Measurements from ENCODE around the gene DNAJC19.

DNA sequence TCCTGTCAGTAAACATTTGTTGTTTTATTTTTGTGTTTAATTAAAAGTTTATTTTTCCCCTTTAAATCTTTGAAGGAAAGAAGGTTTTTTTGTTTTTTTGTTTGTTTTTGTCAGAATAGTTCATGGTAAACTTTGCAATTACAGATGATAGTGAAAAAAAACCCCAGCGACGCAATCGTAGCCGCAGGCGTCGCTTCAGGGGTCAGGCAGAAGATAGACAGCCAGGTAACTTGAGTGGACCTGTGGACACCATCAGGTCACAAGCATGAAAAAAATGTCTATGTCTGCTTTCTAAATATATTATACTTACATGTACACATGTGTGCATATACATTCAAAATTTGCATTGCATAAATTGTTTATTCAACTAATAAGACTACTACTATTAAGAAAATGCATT lies 18.6 kb downstream of the DNAJC19 start:
- TF ChIP-seq, protein P1, sequence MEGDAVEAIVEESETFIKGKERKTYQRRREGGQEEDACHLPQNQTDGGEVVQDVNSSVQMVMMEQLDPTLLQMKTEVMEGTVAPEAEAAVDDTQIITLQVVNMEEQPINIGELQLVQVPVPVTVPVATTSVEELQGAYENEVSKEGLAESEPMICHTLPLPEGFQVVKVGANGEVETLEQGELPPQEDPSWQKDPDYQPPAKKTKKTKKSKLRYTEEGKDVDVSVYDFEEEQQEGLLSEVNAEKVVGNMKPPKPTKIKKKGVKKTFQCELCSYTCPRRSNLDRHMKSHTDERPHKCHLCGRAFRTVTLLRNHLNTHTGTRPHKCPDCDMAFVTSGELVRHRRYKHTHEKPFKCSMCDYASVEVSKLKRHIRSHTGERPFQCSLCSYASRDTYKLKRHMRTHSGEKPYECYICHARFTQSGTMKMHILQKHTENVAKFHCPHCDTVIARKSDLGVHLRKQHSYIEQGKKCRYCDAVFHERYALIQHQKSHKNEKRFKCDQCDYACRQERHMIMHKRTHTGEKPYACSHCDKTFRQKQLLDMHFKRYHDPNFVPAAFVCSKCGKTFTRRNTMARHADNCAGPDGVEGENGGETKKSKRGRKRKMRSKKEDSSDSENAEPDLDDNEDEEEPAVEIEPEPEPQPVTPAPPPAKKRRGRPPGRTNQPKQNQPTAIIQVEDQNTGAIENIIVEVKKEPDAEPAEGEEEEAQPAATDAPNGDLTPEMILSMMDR (conservative IDR thresholded peaks at IDR 0.05; ENCODE audit: low read length), result no peak
- no peak for TF ChIP-seq EZH2phosphoT487 (IDR thresholded peaks at IDR 0.05; ENCODE audit: borderline replicate concordance)

Measured in Loucy (cell line).